GM15510 (cell line): Measurements from ENCODE around the gene NCKAP1.

Experiments used
- POLR2A ChIP-seq: IDR thresholded peaks from 3 replicates; pipeline ENCODE4 v1.6.1; 2011; ENCODE audit warnings: borderline replicate concordance; ENCODE audit not compliant: insufficient read length; ENCODE audit errors: extremely low read depth

NCKAP1 gene

GRCh38 chr2:182912518-182912915 is 125.7 kb downstream of the NCKAP1 start:
- TF ChIP-seq POLR2A: no peak

- TF ChIP-seq POLR2A: no peak
Measured at GRCh38 chr2:182911813-182912517, 126.3 kb downstream of the NCKAP1 start.

DNA sequence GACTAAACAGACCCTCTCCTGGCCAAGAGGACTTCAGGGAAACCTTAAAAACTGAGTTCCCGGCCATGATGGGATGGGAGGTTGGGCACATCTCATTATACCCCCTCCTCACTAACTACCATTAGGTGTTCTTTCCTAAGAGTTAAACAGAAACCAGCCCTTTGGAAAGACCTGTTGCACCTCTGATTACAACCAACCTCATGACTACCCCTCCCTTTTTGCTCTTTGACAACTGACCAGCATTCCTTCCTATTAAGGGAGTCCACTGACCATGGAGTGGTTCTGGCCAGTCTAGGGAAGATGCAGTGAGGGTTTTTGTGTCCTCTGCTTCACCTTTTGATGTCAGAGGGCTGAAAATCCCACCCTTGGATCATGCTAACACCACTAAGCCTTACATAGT is 127.3 kb downstream of the NCKAP1 start:
- TF ChIP-seq POLR2A: no peak

DNA sequence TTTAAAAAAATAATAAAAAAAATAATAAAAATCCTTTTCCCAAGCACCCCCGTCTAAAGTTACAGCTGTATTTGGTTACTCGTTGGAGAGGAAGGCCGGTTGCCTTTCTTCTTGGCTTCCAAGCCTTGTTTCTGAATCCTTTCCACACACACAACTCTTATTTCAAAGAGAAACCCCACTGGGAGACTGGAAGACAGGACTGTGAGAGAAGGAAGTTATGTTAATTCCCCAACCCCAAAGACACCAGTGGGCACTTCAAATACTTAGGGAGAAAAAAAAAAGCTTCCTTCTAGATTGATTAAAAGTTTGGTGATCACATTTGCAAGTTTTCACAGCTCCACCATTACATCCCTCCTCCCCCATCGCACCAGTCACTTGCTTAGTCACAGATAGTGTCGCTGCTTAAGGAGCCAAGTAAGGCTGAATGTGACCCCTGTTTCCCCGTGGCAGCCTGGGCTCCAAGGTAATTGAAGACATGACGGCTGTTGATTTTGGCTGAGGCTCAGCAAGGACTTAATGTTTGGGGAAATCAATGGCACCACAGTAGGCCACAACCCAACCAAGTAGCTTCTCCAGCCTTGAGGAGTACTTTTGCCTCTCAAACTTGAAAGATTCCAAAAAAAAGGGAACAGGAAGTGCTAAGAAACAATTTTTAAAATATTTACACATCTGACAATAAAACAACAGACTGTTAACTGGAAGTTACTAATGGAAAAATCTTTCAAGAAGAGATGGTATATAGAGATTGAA is 131.0 kb downstream of the NCKAP1 start:
- TF ChIP-seq POLR2A: no peak

- no peak for TF ChIP-seq POLR2A
Measured at GRCh38 chr2:182906454-182906853, 131.8 kb downstream of the NCKAP1 start.

DNA sequence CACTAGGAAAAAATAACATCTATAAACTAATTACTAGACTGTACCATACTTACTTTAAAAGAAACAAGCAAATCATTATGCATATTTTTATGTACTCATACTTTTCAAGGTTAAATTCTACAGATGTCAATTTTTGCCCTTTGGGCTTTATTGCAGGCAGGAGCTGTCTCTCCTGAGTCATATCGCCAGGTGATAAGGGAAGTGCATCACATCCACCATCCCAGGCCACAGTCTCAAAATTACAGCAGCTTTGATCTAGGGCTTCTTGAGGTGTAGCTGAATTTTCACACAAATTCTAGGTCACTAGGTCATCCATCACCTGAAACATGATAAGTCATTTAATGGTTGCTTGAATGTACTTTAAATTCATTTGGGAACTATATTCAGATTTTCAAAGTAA is 133.4 kb downstream of the NCKAP1 start:
- TF ChIP-seq POLR2A: no peak

- TF ChIP-seq POLR2A: no peak
Measured at GRCh38 chr2:182903566-182903965, 134.7 kb downstream of the NCKAP1 start.

DNA sequence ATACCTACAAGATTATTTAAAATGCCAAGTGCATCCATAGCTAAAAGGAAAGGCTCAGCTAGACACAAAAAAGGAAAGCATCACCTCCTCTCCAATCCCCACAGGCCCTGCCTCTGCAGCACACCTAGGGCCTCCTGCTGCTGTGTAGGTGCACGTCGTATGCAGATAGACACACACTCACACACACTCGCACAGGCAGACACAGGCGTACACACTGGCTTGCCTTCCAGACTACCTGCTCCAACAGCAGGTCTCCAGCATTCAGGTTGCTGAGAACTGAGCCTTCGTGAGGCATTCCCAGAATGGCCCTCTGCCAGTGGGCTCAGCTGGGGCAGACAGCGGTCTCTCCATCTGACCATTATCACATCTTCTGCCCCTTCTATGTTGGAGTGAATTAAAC is 136.5 kb downstream of the NCKAP1 start:
- TF ChIP-seq POLR2A: no peak

DNA sequence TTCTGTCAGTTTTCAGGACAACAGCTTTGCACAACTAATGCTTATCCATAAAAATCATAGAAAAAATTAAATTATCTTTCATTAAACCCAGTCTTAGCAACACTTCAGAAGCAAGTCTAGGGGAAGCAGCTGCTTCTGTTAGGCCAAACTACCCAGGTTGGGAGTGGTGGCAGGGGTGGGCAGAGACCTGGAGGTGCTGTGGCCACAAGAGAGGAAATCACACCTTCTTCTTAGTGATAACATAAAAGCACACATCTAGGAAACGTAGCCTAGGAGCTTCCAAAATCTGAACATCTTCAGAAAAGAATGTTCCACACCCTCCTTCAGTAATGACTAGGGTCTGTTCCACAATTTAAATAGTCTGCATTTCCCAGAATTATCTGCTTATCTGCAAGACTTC is 139.5 kb downstream of the NCKAP1 start:
- no peak for TF ChIP-seq POLR2A

DNA sequence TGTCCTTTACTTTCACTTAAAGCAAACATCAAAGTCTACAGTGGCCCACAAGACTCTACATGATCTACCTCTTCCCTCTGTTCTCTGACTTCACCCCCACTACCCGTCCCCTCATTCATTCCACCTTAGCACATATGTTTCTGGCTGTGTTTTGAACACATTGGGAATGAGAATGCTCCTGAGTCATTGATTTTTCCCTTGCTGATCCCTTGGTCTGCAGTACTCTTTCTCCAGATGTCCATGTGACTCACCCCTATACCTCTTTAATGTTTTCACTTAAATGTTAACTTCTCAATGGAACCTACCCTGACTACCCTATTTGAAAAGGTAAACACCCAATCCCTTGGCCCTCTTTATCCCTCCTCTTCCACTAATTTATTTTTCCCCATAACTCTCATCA is 141.1 kb downstream of the NCKAP1 start:
- TF ChIP-seq POLR2A: no peak

- TF ChIP-seq POLR2A: no peak
Measured at GRCh38 chr2:182895798-182896197, 142.5 kb downstream of the NCKAP1 start.

GRCh38 chr2:182895169-182895568 is 143.1 kb downstream of the NCKAP1 start:
- TF ChIP-seq POLR2A: no peak

DNA sequence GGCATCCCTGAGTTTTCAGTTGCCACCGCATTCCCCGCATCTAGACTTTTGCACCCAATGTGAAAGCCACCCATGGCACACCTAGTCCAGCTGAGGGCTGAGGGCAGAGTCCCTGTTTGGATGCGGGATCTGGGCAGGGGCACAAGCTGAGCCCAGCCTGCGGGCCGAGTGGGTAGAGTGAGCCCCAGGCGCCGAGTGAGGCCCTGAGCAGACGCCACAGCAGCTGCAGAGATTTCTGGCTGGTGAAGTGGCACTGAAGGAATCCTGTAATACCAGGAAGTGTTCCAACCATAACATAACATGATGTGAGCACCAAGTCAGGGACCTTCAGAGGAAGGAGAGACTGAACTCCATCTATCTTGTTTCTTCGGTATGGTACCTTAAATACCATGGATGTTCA is 144.1 kb downstream of the NCKAP1 start:
- TF ChIP-seq POLR2A: no peak

DNA sequence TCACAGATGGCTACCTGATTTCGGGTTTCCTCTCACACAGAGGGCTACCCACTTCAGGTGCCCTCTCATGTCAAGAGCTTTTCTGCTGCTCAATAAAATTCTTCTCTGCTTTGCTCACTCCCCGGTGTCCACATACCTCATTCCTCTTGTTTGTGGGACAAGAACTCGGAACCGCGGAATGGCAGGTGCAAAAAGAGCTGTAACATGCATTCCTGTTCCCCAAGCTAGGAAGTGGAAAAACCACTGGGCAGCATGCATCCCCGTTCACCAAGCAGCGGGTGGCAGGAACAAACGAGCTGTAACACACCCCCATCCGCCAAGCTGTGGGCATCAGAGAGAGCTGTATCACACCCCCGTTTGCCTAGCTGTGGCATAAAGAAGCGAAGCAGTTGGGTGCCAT is 144.6 kb downstream of the NCKAP1 start:
- no peak for TF ChIP-seq POLR2A

DNA sequence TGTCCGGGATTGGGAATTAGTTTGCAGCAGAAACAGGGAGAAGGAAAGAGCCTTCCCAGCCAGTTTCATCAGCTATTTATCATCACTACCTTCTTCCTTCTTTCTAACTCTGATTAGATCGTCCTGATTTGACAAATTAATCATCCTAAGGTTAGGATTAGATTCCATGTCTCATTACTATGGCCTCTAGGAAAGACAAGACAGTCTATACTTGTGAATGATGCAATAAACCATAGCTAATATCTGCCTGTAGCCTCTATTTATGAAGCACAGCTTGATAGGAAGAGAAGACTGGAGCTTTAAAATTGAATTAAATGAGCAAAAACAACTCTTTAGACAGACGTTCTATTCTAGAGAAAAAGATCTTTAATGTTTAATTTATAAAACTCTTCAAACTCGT is 146.6 kb downstream of the NCKAP1 start:
- no peak for TF ChIP-seq POLR2A

GRCh38 chr2:182890773-182891378 is 147.4 kb downstream of the NCKAP1 start:
- no peak for TF ChIP-seq POLR2A
